Liver (tissue), 9 donors: Measurements from ENCODE around the gene SLC25A45. TPM values are rescaled to one million over a fixed set of nuclear protein-coding genes. Genes with fewer than 3 reads are reported as not detected.
A peak's percentile ranks its signal among the peaks of the same experiment; 100 is the strongest.

Source experiments
- DNase-seq: peaks from one replicate; pipeline ENCODE4 v3.0.0-alpha.2; 2017; ENCODE audit warnings: low spot score
- H3K27ac ChIP-seq, 2 donors: one replicate each; pipeline ENCODE4 v1.7.0; 2013; ENCODE audit warnings: inconsistent platforms in 2 of 2, low read length in 2 of 2, control low read depth in 1 of 2, low read depth in 1 of 2, mild to moderate bottlenecking in 1 of 2
- H3K27me3 ChIP-seq, 4 donors: one replicate each; pipeline versions ENCODE4 v1.6.1 to v1.7.0; 2013; ENCODE audit warnings: low read length in 3 of 4, inconsistent platforms in 1 of 4, mild to moderate bottlenecking in 1 of 4, moderate library complexity in 1 of 4; ENCODE audit not compliant: control insufficient read depth in 4 of 4, insufficient read depth in 4 of 4
- H3K36me3 ChIP-seq, 4 donors: one replicate each; pipeline versions ENCODE4 v1.6.1 to v1.7.0; 2013; ENCODE audit warnings: low read length in 3 of 4, mild to moderate bottlenecking in 3 of 4, low read depth in 1 of 4, moderate library complexity in 1 of 4; ENCODE audit not compliant: control insufficient read depth in 4 of 4, insufficient read depth in 3 of 4
- H3K4me1 ChIP-seq, 4 donors: one replicate each; pipeline versions ENCODE4 v1.6.1 to v1.7.0; 2013; ENCODE audit warnings: low read length in 3 of 4, mild to moderate bottlenecking in 3 of 4, moderate library complexity in 1 of 4; ENCODE audit not compliant: control insufficient read depth in 4 of 4, insufficient read depth in 4 of 4
- H3K4me3 ChIP-seq, 3 donors: one replicate each; pipeline versions ENCODE4 v1.6.1 to v1.7.0; 2013; ENCODE audit warnings: low read length in 3 of 3, control low read depth in 1 of 3, low read depth in 1 of 3, mild to moderate bottlenecking in 1 of 3
- H3K9ac ChIP-seq, 2 donors: one replicate each; pipeline ENCODE4 v1.7.0; 2013; ENCODE audit warnings: low read length in 2 of 2, mild to moderate bottlenecking in 2 of 2, moderate library complexity in 2 of 2, control low read depth in 1 of 2, low read depth in 1 of 2
- H3K9me3 ChIP-seq, 4 donors: one replicate each; pipeline versions ENCODE4 v1.6.1 to v1.7.0; 2013; ENCODE audit warnings: low read length in 3 of 4; ENCODE audit not compliant: control insufficient read depth in 4 of 4
- EGR1 ChIP-seq, 2 donors: IDR thresholded peaks; 2 replicates each; pipeline ENCODE4 v1.6.1; 2016 to 2018; ENCODE audit warnings: antibody characterized with exemption in 2 of 2, low read depth in 2 of 2
- FOXA1 ChIP-seq: IDR thresholded peaks from 2 replicates; pipeline ENCODE4 v1.6.1; 2016; ENCODE audit warnings: antibody characterized with exemption
- FOXA2 ChIP-seq: IDR thresholded peaks from 2 replicates; pipeline ENCODE4 v1.6.1; 2016; ENCODE audit warnings: antibody characterized with exemption
- GABPA ChIP-seq, 2 donors: IDR thresholded peaks in 1 of 2; conservative IDR thresholded peaks in 1 of 2; 2 replicates each; pipeline ENCODE4 v1.6.1; 2016; ENCODE audit warnings: antibody characterized with exemption in 2 of 2, mild to moderate bottlenecking in 1 of 2, moderate library complexity in 1 of 2
- HNF4A ChIP-seq, 2 donors: conservative IDR thresholded peaks; 2 replicates each; pipeline ENCODE4 v1.6.1; 2016; ENCODE audit warnings: antibody characterized with exemption in 2 of 2, mild to moderate bottlenecking in 2 of 2
- JUND ChIP-seq, 2 donors: IDR thresholded peaks; 2 replicates each; pipeline ENCODE4 v1.6.1; 2016; ENCODE audit warnings: antibody characterized with exemption in 2 of 2
- NR2F2 ChIP-seq: IDR thresholded peaks from 2 replicates; pipeline ENCODE4 v1.6.1; 2016; ENCODE audit warnings: antibody characterized with exemption
- RAD21 ChIP-seq, 2 donors: IDR thresholded peaks; 2 replicates each; pipeline ENCODE4 v1.6.1; 2016; ENCODE audit warnings: antibody characterized with exemption in 2 of 2, mild to moderate bottlenecking in 2 of 2
- SP1 ChIP-seq: IDR thresholded peaks from 2 replicates; pipeline ENCODE4 v1.6.1; 2018; ENCODE audit warnings: antibody characterized with exemption, mild to moderate bottlenecking
- YY1 ChIP-seq: IDR thresholded peaks from 2 replicates; pipeline ENCODE4 v1.6.1; 2016; ENCODE audit warnings: antibody characterized with exemption, mild to moderate bottlenecking
- ZBTB33 ChIP-seq: IDR thresholded peaks from 2 replicates; pipeline ENCODE4 v1.6.1; 2016; ENCODE audit warnings: antibody characterized with exemption
- WGBS: extraction: QIAGEN DNeasy Blood & Tissue Kit; methylation state at CpG from one replicate; pipeline ENCODE4 v1.1.7; 2013; 5-methylcytosine and 5-hydroxymethylcytosine counted together
- polyA plus RNA-seq, 2 donors: library from polyadenylated mRNA; stranded (reverse) in 1 of 2; unstranded in 1 of 2; fragments of 200-250 nt in 1 of 2; fragments of >200 nt in 1 of 2; fragmentation: Nextera tagmentation in 1 of 2; extraction: Ambion mirVana in 1 of 2; gene quantifications; one replicate each; pipeline versions ENCODE4 v1.2.1 to v1.2.3, GENCODE V29; 2013 to 2015
- total RNA-seq, 2 donors: library from RNA; depleted of rRNA; stranded (reverse); fragments of >200 nt; gene quantifications; one replicate each; pipeline ENCODE4 v1.2.3, GENCODE V29; 2014
- TF ChIP-seq, protein P1 (sequence below): IDR thresholded peaks from 2 replicates; pipeline ENCODE4 v1.6.1; 2016; ENCODE audit warnings: antibody characterized with exemption
- TF ChIP-seq, protein P2 (sequence below): IDR thresholded peaks from 2 replicates; pipeline ENCODE4 v1.6.1; 2016; ENCODE audit warnings: antibody characterized with exemption
- TF ChIP-seq, protein P3 (sequence below): fragments of 150-350 bp; IDR thresholded peaks from 2 replicates; pipeline ENCODE4 v1.5.1; 2017; ENCODE audit warnings: improper control_type of control experiment, low read depth, low read length; ENCODE audit not compliant: missing input control
- donor health status: healthy.
- donor health status: healthy.
- donor health status: healthy.
- donor health status: healthy.
- donor health status: healthy.

SLC25A45 gene
- total and polyA plus RNA-seq, 4 donors = 4.5 to 6.8 (median 5.3) TPM

GRCh38 chr11:65422633-65423515 lies 40.4 kb upstream of the SLC25A45 start, which contains the start of gene NEAT1 (continued):
- peak; percentile 83 for TF ChIP-seq ZBTB33

GRCh38 chr11:65421794-65422632 lies 39.6 kb upstream of the SLC25A45 start:
- Histone ChIP-seq H3K9ac (peak overlapping the region; percentile 94 to 98), H3K27ac (peak overlapping the region; percentile 99 to 100), H3K27me3 (no peaks in the 10 kb centered on the region), H3K36me3 (peaks cover 0 to 2% (median 0%) of the 10 kb centered on the region in 4 donors), H3K4me3 (peak overlapping the region; percentile 63 to 99 (median 73)), H3K4me1 (peaks cover 3 to 32% (median 13%) of the 10 kb centered on the region in 4 donors), H3K9me3 (no peaks in the 10 kb centered on the region)
- TF ChIP-seq GABPA (IDR thresholded peaks at IDR 0.05 in 1 of 2, conservative IDR thresholded peaks at IDR 0.05 in 1 of 2) = peak in 1 of 2 donors; percentile 12
- TF ChIP-seq, protein P1, sequence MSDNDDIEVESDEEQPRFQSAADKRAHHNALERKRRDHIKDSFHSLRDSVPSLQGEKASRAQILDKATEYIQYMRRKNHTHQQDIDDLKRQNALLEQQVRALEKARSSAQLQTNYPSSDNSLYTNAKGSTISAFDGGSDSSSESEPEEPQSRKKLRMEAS = no peak
- peak; percentile 35 for TF ChIP-seq SP1
- TF ChIP-seq FOXA1 = no peak
- no peak for TF ChIP-seq RAD21 (IDR thresholded peaks at IDR 0.05)
- peak in 1 of 2 donors; percentile 29 for TF ChIP-seq EGR1 (IDR thresholded peaks at IDR 0.05; ENCODE audit: low read depth in 2 of 2)
- TF ChIP-seq JUND (IDR thresholded peaks at IDR 0.05) = peak in 1 of 2 donors; percentile 68
- TF ChIP-seq, protein P2, sequence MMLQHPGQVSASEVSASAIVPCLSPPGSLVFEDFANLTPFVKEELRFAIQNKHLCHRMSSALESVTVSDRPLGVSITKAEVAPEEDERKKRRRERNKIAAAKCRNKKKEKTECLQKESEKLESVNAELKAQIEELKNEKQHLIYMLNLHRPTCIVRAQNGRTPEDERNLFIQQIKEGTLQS = no peak
- TF ChIP-seq HNF4A (conservative IDR thresholded peaks at IDR 0.05) = no peak
- TF ChIP-seq FOXA2 = no peak
- peak; percentile 99 for DNase-seq
- WGBS = under 1% methylated on average over 68 of the region's 68 CpGs

DNA sequence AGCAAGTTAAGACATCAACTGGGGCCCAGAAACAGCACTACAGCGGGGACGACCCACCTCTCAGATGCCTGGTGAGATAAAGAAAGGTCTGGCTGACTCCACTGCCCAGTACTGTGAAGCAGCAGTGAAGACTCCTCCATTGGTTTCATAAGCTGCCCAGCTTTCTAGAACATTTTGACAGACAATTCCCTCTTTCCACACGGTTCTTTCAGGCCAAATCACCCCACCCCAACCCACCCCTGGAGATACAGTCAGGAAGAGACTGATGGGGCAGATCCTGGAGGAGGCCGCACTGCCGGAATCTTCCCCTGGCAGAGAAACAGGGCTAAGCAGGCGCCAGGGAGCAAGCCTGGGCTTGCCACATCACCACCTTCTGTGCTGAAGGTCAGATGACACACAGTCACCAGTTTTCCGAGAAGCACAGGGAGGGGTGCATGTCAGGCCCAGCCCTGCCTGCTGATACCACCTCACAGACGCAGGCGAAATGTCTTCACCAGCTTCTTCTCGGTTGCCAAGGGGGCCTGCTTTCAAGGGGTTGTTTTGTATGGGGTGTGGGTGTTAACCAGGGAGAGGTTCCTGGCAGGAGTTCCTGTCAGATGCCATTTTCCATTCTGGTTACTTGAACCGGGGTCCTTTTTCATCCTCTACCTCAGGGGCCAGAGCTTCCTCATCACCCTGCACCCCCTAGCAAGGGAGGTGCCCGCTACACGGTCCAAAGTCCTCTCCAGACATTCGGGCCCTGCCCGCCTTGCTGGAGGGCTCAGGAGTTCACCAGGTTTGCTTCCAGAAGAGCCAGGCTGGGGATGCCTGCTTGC lies 38.7 kb upstream of the SLC25A45 start:
- peak overlapping the region; percentile 99 to 100 for H3K27ac ChIP-seq
- peak overlapping the region; percentile 39 to 78 (median 73) for H3K4me3 ChIP-seq
- DNase-seq = peak; percentile 85
- WGBS = 1% methylated on average over 15 of the region's 15 CpGs
- H3K9me3 ChIP-seq = no peaks in the 10 kb centered on the region
- peak overlapping the region; percentile 98 for H3K9ac ChIP-seq
- H3K36me3 ChIP-seq = peaks cover 0 to 2% (median 0%) of the 10 kb centered on the region in 4 donors
- H3K4me1 ChIP-seq = peaks cover 8 to 32% (median 19%) of the 10 kb centered on the region in 4 donors
- no peaks in the 10 kb centered on the region for H3K27me3 ChIP-seq
- TF ChIP-seq ZBTB33 = peak; percentile 70
- TF ChIP-seq FOXA2 = peak; percentile 38
- TF ChIP-seq, protein P2 = peak; percentile 94
- peak; percentile 92 to 97 for TF ChIP-seq JUND (IDR thresholded peaks at IDR 0.05)
- TF ChIP-seq, protein P3, sequence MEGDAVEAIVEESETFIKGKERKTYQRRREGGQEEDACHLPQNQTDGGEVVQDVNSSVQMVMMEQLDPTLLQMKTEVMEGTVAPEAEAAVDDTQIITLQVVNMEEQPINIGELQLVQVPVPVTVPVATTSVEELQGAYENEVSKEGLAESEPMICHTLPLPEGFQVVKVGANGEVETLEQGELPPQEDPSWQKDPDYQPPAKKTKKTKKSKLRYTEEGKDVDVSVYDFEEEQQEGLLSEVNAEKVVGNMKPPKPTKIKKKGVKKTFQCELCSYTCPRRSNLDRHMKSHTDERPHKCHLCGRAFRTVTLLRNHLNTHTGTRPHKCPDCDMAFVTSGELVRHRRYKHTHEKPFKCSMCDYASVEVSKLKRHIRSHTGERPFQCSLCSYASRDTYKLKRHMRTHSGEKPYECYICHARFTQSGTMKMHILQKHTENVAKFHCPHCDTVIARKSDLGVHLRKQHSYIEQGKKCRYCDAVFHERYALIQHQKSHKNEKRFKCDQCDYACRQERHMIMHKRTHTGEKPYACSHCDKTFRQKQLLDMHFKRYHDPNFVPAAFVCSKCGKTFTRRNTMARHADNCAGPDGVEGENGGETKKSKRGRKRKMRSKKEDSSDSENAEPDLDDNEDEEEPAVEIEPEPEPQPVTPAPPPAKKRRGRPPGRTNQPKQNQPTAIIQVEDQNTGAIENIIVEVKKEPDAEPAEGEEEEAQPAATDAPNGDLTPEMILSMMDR = no peak
- no peak for TF ChIP-seq FOXA1
- TF ChIP-seq NR2F2 = peak; percentile 91
- peak; percentile 85 for TF ChIP-seq YY1
- TF ChIP-seq HNF4A (conservative IDR thresholded peaks at IDR 0.05) = peak; percentile 79 to 82
- TF ChIP-seq RAD21 (IDR thresholded peaks at IDR 0.05) = peak; percentile 18 to 35
